ENCODE results near the gene NAALADL2.

NAALADL2 gene

GRCh38 chr3:174883881-174884675, 24.9 kb downstream of the NAALADL2 start:
- Histone ChIP-seq H3K27ac (no peak overlapping the region), H3K4me3 (no peak overlapping the region)
- no peak for TF ChIP-seq CTCF (IDR thresholded peaks at IDR 0.05)
- DNase-seq (ENCODE audit: low spot score), result no peak

DNA sequence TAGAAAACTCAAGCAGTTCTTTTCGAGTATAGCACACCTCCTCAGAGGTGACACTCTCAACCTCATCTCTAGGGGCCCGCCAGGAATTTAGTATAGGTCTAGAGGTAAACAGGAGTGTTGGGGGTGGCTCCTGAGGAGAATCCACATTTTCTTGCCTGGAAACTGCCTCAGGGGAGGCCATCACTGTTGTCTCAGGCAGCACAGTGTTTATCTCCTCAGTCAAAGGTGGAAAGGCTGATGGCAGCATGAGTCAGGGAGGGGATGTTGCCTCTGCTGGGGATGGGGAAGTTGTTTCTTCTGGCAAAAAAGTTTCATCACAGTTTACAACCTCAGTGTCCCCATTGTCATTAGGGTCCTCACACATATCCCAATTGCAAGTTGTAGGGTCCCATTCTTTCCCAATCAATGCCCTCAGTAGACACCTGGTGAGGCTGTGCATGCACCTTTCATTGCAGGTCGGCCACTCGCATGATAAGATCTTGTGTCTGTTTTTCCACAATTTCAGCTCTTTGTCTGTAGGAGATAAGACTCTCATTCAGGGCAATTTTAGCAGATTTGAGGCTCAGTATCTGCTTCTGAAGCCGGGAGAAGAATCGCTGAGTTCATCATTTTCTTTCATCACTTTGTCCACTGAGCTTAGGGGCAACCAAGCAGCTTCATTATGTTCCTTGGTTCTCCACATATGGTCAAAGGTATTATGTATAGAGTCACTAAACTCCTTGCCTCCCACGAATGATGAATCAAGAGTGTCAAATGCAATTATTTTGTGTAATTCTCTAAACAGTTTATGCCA, 25.8 kb downstream of the NAALADL2 start:
- Histone ChIP-seq H3K4me3 (no peak overlapping the region), H3K27ac (no peak overlapping the region)
- TF ChIP-seq CTCF (IDR thresholded peaks at IDR 0.05), result no peak
- no peak for DNase-seq (ENCODE audit: low spot score)

DNA sequence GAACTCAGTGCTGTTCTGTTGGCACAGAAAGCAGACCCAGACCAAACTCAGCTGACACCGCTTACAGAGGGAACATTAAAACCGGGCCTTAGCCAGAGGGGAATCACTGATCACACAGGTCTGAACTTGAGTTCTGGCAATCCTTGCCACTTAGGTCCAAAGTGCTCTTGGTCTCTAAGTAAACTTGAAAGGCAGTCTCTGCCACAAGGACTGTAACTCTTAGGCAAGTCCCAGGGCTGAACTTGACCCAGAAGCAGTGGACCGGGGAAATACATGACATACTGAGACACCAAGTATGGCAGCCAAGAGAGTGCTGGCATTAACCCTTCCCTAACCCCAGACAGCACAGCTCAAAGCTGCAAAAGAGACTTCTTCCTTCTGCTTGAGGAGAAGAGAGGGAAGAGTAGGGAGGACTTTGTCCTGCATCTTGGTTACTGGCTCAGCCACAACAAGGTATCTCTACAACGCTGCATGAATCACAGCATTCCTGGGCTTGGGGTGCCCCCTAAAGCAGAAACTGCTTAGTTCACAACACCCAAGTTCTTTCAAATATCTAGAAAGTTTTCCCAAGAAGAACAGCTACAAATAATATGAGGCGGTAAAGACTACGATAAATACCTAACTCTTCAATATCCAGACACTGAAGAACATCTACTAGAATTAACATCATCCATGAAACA, 32.5 kb downstream of the NAALADL2 start:
- no peak for TF ChIP-seq CTCF (IDR thresholded peaks at IDR 0.05)
- H3K4me3 ChIP-seq, result no peak overlapping the region
- DNase-seq (ENCODE audit: low spot score), result no peak
- no peak overlapping the region for H3K27ac ChIP-seq

DNA sequence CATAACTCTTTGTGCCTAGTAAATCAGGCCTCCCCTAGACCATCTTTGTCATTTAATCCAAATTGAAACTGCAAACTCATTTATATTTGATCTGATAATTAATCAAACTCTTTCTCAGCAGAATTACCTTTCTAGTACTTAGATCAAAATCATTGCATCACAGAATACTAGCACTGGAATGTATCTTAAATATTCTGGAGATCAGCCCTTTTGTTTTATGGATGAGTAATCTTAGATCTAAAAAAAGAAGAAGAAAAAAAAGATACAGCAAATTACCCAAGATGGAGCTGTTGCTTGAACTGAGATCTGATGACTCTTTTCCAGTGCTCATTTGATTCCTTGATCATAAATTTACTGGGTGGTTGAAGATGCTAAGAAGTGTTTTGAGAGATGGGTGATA, 47.9 kb downstream of the NAALADL2 start:
- H3K4me3 ChIP-seq, result no peak overlapping the region
- H3K27ac ChIP-seq, result no peak overlapping the region
- no peak for DNase-seq (ENCODE audit: low spot score)
- TF ChIP-seq CTCF (IDR thresholded peaks at IDR 0.05), result no peak

GRCh38 chr3:174907628-174908407, 48.7 kb downstream of the NAALADL2 start:
- no peak for DNase-seq (ENCODE audit: low spot score)
- H3K27ac ChIP-seq, result no peak overlapping the region
- no peak for TF ChIP-seq CTCF (IDR thresholded peaks at IDR 0.05)
- no peak overlapping the region for H3K4me3 ChIP-seq

- no peak for DNase-seq (ENCODE audit: low spot score)
- no peak for TF ChIP-seq CTCF (IDR thresholded peaks at IDR 0.05)
Observed at GRCh38 chr3:174931473-174932353, 72.6 kb downstream of the NAALADL2 start.

More at GRCh38 chr3:174931473-174932353, 72.6 kb downstream of the NAALADL2 start:
- Histone ChIP-seq H3K27ac (no peak overlapping the region), H3K4me3 (no peak overlapping the region)
